Stimulated activated CD8-positive, alpha-beta memory T cell treated with anti-CD3 and anti-CD28 coated beads, Interleukin-7, amount 100 ng/mL, for 24 hours (primary cell): ENCODE measurements around the gene TMC8.

Source experiments
- DNase-seq: peaks from one replicate; pipeline ENCODE4 v3.0.0-alpha.2; 2020; ENCODE audit warnings: low read depth

The TMC8 gene

GRCh38 chr17:78180083-78180482 is 49.5 kb downstream of the TMC8 start:
- DNase-seq, result no peak

GRCh38 chr17:78180508-78180907 is 49.9 kb downstream of the TMC8 start:
- DNase-seq, result no peak

DNA sequence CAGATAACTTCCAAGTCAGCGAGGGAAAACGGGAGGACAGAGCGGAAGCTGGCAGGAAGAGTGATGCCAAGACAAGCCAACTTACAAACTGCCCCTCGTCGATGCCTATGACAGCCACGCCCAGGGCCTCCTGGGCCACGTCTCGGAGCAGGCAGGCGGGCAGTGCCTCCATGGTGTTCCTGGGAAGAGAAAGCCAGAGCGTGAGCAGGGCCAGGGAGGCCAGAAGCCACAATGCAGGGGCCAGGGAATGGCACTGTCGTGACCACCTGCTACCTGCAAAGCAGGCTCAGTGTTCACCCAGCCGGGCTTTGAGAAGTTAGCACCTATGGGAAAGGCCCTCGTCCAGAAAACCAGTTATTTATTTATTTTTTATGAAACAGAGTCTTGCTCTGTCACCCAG is 51.9 kb downstream of the TMC8 start:
- no peak for DNase-seq

GRCh38 chr17:78183916-78184315 is 53.3 kb downstream of the TMC8 start:
- no peak for DNase-seq

GRCh38 chr17:78184351-78184750 is 53.8 kb downstream of the TMC8 start:
- no peak for DNase-seq

DNA sequence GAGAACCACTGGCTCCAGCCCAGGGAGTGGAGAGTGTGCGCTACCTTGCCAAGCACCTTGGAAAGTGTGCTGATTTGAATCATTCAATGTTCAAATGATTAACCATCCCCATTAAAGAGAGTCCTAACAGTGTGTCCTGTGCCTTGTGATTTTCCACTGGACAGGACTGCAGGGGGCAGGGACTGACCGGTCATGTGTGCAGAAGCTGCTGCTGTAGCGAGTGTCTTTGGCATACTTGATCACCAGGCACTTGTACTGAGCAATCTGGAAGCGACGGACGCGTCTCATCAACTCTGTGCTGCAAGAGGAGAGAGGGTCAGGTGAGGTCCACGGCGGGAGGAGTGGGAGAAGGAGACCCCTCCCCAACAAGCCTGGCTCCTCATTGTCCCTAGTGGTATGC is 54.3 kb downstream of the TMC8 start:
- no peak for DNase-seq

DNA sequence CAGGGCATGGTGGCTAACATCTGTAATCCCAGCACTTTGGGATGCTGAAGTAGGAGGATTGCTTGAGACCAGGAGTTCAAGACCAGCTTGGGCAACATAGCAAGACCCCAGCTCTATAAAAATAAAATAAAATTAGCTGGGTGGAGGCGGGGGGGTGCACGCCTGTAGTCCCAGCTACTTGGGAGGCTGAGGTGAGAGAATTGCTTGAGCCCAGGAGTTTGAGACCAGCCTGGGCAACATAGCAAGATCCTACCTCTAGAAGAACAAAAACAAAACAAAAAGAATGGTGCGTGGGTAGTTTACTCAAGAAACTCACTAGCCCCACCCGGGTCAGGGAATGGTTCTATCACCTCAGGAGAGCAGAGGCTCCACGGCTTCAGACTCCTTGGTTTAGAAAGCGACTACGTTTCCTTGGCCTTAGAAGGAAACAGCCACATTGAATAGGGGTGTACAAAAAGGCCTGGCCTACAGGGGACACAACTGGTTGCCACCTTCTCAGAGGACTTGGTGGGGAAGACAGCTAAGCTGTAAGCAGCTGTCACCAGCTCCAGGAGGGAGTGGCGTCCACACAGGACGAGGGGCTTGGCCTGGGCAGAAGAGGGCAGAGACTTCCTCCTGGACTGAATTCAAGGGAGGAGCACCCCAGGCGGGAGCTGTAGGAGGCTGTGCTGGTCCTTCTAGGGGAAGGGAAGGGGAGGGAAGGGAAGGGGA is 55.6 kb downstream of the TMC8 start:
- no peak for DNase-seq

- DNase-seq, result peak; percentile 76
These were observed 56.4 kb downstream of the TMC8 start, which contains the start of the genes AFMID and TK1 for GRCh38 chr17:78186692-78187595. Gene AFMID (plus strand): TSS chr17:78187362. CDS start chr17:78187371, 9 bp downstream. Gene TK1 (minus strand): TSS chr17:78187052. CDS start chr17:78186994, 58 bp downstream.
